NB4 (cell line): ENCODE data around the gene ANKRD30B.

Source experiments
- TF ChIP-seq, protein P1 (sequence below): IDR thresholded peaks from one replicate; pipeline ENCODE4 v1.5.1; 2012; ENCODE audit warnings: low read depth, low read length
- TF ChIP-seq, protein P2 (sequence below): IDR thresholded peaks from 2 replicates; pipeline ENCODE4 v1.6.1; 2011; ENCODE audit warnings: low read depth, low read length

DNA sequence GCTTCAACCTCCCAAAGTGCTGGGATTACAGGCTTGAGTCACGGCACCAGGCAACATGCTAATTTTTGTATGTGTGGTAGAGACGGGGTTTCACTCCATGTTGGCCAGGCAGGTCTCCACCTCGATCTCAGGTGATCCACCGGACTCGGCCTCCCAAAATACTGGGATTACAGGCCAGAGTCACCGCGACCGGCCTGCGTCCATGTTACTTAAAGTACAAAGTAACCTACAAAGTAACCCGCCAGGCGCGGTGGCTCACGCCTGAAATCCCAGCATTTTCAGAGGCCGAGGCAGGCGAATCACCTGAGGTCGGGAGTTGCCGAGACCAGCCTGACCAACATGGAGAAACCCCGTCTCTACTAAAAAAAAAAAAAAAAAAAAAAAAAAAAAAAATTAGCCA, 1.1 kb upstream of the ANKRD30B start:
- TF ChIP-seq, protein P1, sequence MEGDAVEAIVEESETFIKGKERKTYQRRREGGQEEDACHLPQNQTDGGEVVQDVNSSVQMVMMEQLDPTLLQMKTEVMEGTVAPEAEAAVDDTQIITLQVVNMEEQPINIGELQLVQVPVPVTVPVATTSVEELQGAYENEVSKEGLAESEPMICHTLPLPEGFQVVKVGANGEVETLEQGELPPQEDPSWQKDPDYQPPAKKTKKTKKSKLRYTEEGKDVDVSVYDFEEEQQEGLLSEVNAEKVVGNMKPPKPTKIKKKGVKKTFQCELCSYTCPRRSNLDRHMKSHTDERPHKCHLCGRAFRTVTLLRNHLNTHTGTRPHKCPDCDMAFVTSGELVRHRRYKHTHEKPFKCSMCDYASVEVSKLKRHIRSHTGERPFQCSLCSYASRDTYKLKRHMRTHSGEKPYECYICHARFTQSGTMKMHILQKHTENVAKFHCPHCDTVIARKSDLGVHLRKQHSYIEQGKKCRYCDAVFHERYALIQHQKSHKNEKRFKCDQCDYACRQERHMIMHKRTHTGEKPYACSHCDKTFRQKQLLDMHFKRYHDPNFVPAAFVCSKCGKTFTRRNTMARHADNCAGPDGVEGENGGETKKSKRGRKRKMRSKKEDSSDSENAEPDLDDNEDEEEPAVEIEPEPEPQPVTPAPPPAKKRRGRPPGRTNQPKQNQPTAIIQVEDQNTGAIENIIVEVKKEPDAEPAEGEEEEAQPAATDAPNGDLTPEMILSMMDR, result no peak
- TF ChIP-seq, protein P2, sequence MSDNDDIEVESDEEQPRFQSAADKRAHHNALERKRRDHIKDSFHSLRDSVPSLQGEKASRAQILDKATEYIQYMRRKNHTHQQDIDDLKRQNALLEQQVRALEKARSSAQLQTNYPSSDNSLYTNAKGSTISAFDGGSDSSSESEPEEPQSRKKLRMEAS, result no peak
